ENCODE results near the gene GRK5.

GRCh38 chr10:119413093-119413453, 205.7 kb downstream of the GRK5 start:
- TF ChIP-seq, protein P1, sequence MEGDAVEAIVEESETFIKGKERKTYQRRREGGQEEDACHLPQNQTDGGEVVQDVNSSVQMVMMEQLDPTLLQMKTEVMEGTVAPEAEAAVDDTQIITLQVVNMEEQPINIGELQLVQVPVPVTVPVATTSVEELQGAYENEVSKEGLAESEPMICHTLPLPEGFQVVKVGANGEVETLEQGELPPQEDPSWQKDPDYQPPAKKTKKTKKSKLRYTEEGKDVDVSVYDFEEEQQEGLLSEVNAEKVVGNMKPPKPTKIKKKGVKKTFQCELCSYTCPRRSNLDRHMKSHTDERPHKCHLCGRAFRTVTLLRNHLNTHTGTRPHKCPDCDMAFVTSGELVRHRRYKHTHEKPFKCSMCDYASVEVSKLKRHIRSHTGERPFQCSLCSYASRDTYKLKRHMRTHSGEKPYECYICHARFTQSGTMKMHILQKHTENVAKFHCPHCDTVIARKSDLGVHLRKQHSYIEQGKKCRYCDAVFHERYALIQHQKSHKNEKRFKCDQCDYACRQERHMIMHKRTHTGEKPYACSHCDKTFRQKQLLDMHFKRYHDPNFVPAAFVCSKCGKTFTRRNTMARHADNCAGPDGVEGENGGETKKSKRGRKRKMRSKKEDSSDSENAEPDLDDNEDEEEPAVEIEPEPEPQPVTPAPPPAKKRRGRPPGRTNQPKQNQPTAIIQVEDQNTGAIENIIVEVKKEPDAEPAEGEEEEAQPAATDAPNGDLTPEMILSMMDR (IDR thresholded peaks at IDR 0.05), result no peak
- no peak for TF ChIP-seq REST (IDR thresholded peaks at IDR 0.05; ENCODE audit: insufficient read depth in 1 of 2, low read depth in 2 of 2, low read length in 1 of 2)
- no peak for TF ChIP-seq POLR2AphosphoS5 (IDR thresholded peaks at IDR 0.05; ENCODE audit: low read depth, low read length)

Measured in Panc1 (cell line).